OCI-LY3 (cell line): ENCODE measurements around the gene TMEM59L.

Experiments
- EZH2phosphoT487 ChIP-seq: fragments of 200-600 bp; shearing (Covaris generic); IDR thresholded peaks from 2 replicates; pipeline ENCODE4 v1.6.1; 2018; ENCODE audit warnings: antibody characterized with exemption, mixed run types, low read depth
- TF ChIP-seq, protein P1 (sequence below): fragments of 200-600, 300-600 bp; sonication (generic); IDR thresholded peaks from 2 replicates; pipeline ENCODE4 v1.5.1; 2014; ENCODE audit warnings: antibody characterized with exemption, low read length, low read depth

DNA sequence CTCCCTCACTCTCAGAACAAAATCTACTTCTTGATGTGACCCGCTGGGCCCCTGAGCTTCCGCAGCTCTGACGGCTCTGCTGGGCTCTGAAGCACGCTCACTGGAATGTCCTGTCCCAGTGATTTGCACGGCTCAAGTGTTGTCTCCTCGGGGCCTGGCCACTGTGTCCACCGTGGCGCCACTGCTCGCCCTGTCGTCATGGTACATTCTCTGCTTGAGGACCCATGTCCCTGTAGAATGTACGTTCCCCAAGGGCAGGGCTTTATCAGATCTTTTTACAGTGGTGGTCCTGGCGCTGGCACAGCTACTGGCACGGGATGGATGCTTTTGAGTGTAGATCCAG lies 36.3 kb downstream of the TMEM59L start:
- TF ChIP-seq, protein P1, sequence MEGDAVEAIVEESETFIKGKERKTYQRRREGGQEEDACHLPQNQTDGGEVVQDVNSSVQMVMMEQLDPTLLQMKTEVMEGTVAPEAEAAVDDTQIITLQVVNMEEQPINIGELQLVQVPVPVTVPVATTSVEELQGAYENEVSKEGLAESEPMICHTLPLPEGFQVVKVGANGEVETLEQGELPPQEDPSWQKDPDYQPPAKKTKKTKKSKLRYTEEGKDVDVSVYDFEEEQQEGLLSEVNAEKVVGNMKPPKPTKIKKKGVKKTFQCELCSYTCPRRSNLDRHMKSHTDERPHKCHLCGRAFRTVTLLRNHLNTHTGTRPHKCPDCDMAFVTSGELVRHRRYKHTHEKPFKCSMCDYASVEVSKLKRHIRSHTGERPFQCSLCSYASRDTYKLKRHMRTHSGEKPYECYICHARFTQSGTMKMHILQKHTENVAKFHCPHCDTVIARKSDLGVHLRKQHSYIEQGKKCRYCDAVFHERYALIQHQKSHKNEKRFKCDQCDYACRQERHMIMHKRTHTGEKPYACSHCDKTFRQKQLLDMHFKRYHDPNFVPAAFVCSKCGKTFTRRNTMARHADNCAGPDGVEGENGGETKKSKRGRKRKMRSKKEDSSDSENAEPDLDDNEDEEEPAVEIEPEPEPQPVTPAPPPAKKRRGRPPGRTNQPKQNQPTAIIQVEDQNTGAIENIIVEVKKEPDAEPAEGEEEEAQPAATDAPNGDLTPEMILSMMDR = no peak
- TF ChIP-seq EZH2phosphoT487 = no peak
